ENCODE measurements around the gene SLC26A5. TPM values are rescaled to one million over a fixed set of nuclear protein-coding genes. Genes with fewer than 3 reads are reported as not detected.

SLC26A5 gene
- total RNA-seq, 1 donor from 2014 or later, result not detected

DNA sequence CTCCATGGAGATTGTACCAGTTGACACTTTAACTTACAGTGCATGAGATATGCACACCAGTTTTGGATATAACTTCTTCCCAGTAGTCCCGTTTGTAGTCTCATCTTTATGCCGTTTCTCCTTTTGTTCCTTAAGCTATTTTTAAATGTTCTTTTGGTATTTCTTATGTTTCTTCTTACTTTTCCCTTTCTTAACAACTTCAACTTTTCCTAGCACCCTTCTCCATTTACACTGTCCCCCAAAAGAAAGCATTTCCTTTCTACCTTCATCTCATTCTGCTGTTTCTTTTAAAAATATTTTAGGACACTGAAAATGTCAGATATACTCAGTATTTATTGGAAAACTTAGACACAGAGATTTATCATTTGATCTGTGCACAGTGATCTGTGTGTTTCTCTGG lies 97.0 kb downstream of the SLC26A5 start:
- Histone ChIP-seq H3K9me3 (no peaks in the 10 kb centered on the region), H3K4me1 (peaks cover 7 to 21% of the 10 kb centered on the region in 2 donors)
- intact Hi-C loops (cut with DNase I), result no loop called here

DNA sequence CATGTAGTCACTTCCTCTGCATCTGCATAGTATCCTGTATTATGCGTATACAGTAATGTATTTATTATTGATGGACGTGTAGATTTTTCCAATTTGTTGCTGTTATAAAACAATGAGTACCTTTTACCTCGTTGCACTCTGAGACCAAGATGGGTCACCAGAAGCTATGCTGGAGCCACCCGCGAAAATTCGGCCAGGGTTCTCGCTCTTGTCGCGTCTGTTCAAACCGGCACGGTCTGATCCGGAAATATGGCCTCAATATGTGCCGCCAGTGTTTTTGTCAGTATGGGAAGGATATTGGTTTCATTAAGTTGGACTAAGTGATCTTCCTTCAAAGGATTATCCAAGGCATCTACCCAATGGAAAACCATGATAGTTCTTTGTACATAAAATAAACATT lies 97.6 kb downstream of the SLC26A5 start:
- H3K9me3 ChIP-seq, result no peaks in the 10 kb centered on the region
- H3K4me3 ChIP-seq, result peak overlapping the region; percentile 63 to 69
- intact Hi-C loops (cut with DNase I), result no loop called here
- H3K27ac ChIP-seq, result no peak overlapping the region
- H3K4me1 ChIP-seq, result peaks cover 7 to 21% of the 10 kb centered on the region in 2 donors
- H3K36me3 ChIP-seq, result peaks cover 9 to 12% of the 10 kb centered on the region in 2 donors
- H3K27me3 ChIP-seq, result no peaks in the 10 kb centered on the region
- no peak for TF ChIP-seq CTCF (IDR thresholded peaks at IDR 0.05)
- DNase-seq (ENCODE audit: low spot score in 2 of 2), result no peak

More for the DNA sequence above, 97.0 kb downstream of the SLC26A5 start:
- no peak for TF ChIP-seq CTCF (IDR thresholded peaks at IDR 0.05)
- Histone ChIP-seq H3K4me3 (peak overlapping the region; percentile 63 to 69), H3K27ac (no peak overlapping the region), H3K27me3 (no peaks in the 10 kb centered on the region), H3K36me3 (peaks cover 9 to 12% of the 10 kb centered on the region in 2 donors)
- DNase-seq (ENCODE audit: low spot score in 2 of 2), result no peak

GRCh38 chr7:103347507-103348267 lies 98.3 kb downstream of the SLC26A5 start, which contains the start of gene PSMC2:
PSMC2 (plus strand) TSS chr7:103347643; CDS start chr7:103347712, 69 bp downstream.
- Histone ChIP-seq H3K4me3 (peak within 1 kb of the TSS; percentile 63 to 69), H3K27ac (peak within 1 kb of the TSS; percentile 81 to 86), H3K36me3 (peaks cover 1 to 4% of the 10 kb centered on the region in 2 donors), H3K9me3 (no peaks in the 10 kb centered on the region), H3K4me1 (peaks cover 7 to 28% of the 10 kb centered on the region in 2 donors), H3K27me3 (no peaks in the 10 kb centered on the region)
- intact Hi-C loops (cut with DNase I), result no loop called here
- DNase-seq (ENCODE audit: low spot score in 2 of 2), result peak in 1 of 2 donors; percentile 90
- no peak for TF ChIP-seq CTCF (IDR thresholded peaks at IDR 0.05)

DNA sequence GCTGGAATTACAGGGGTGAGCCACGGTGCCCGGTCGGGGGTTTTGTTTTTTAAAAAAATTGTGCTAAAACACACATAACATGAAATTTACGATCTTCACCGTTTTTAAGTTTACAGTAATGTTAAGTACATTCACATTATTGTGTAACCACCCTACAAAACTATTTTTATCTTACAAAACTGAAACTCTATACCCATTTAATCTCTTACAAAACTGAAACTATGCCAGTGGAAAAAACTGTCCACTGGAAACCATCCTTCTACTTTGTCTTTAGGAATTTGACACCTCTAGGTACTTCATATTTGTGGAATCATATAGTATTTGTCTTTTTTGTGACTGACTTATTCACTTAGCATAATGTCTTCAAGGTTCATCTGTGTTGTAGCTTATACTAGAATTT lies 99.6 kb downstream of the SLC26A5 start:
- no peak overlapping the region for H3K27ac ChIP-seq
- TF ChIP-seq CTCF (IDR thresholded peaks at IDR 0.05), result no peak
- peaks cover 1 to 3% of the 10 kb centered on the region in 2 donors for H3K36me3 ChIP-seq
- H3K9me3 ChIP-seq, result no peaks in the 10 kb centered on the region
- H3K4me1 ChIP-seq, result peaks cover 7 to 27% of the 10 kb centered on the region in 2 donors
- no peaks in the 10 kb centered on the region for H3K27me3 ChIP-seq
- H3K4me3 ChIP-seq, result no peak overlapping the region
- no peak for DNase-seq (ENCODE audit: low spot score in 2 of 2)
- intact Hi-C loops (cut with DNase I), result no loop called here

DNA sequence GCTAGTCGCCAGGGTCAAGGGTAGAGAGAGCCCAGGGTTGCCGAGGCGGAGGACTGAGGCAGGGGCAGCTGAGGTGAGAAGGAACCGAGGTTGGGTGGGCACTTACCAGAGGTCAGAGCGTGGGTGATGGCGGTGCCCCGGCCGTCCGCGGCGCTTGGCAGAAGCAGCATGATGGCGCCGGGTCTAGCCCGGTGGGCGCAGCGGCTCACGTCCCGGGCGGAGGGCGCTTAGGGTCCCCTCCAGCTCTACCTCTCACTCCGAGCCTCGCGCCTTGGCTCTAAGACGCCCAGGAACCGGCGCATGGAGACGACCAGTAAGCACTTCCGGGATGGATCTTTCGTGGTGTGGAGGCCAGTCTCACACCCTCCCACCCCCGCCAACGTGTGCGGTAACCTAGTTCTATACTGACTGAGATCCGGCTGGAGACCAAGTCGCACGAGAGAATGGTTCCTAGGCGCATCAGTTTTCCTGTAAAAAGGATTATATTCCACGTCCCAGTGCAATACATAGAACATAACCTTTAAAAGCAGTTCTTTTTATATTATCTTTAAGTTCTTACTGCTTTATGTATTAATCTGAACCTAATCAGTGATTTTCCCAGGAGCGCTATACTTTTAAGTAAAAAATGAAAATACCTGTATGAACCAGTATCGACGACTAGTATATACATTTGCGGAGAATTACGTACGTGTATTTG lies 101.4 kb downstream of the SLC26A5 start, which contains the start of gene DNAJC2:
Gene DNAJC2, minus strand, starts transcription at position 315 of the 697 bp plus-strand sequence. Its CDS starts 145 bp downstream, at position 170.
- intact Hi-C loops (cut with DNase I), result loop anchor here (2.0 kb wide), 1 partner anchor 48 kb away; the partner anchor contains the start of gene PMPCB
- H3K9me3 ChIP-seq, result no peaks in the 10 kb centered on the region
- peak within 1 kb of the TSS; percentile 77 to 99 for H3K4me3 ChIP-seq
- peak within 1 kb of the TSS; percentile 88 to 90 for H3K27ac ChIP-seq
- H3K4me1 ChIP-seq, result peaks cover 5 to 20% of the 10 kb centered on the region in 2 donors
- no peak for TF ChIP-seq CTCF (IDR thresholded peaks at IDR 0.05)
- peak; percentile 30 to 93 for DNase-seq (ENCODE audit: low spot score in 2 of 2)
- peaks cover 12 to 13% of the 10 kb centered on the region in 2 donors for H3K36me3 ChIP-seq
- no peaks in the 10 kb centered on the region for H3K27me3 ChIP-seq

All from ascending aorta (tissue), 2 donors.